Stomach smooth muscle (tissue), 2 donors: ENCODE results near the gene ZNF324.

Experiments
- H3K27ac ChIP-seq: one replicate; pipeline ENCODE4 v1.7.0; 2013; ENCODE audit warnings: mild to moderate bottlenecking, low read length, inconsistent platforms
- H3K27me3 ChIP-seq, 2 donors: one replicate each; pipeline ENCODE4 v1.7.0; 2013; ENCODE audit warnings: low read length in 2 of 2; ENCODE audit not compliant: insufficient read depth in 2 of 2, control insufficient read depth in 1 of 2
- H3K36me3 ChIP-seq, 2 donors: one replicate each; pipeline ENCODE4 v1.7.0; 2013; ENCODE audit warnings: low read length in 2 of 2; ENCODE audit not compliant: control insufficient read depth in 2 of 2, insufficient read depth in 2 of 2
- H3K4me1 ChIP-seq: one replicate; pipeline ENCODE4 v1.7.0; 2013; ENCODE audit warnings: low read length; ENCODE audit not compliant: control insufficient read depth, insufficient read depth
- H3K4me3 ChIP-seq, 2 donors: one replicate each; pipeline ENCODE4 v1.7.0; 2013; ENCODE audit warnings: low read length in 2 of 2
- H3K9ac ChIP-seq, 2 donors: one replicate each; pipeline ENCODE4 v1.7.0; 2013; ENCODE audit warnings: low read length in 2 of 2, mild to moderate bottlenecking in 1 of 2
- H3K9me3 ChIP-seq, 2 donors: one replicate each; pipeline ENCODE4 v1.7.0; 2013; ENCODE audit warnings: low read length in 2 of 2; ENCODE audit not compliant: control insufficient read depth in 2 of 2
- donor health status: healthy.
- donor health status: Pancreatic carcinoma.

Gene ZNF324

DNA sequence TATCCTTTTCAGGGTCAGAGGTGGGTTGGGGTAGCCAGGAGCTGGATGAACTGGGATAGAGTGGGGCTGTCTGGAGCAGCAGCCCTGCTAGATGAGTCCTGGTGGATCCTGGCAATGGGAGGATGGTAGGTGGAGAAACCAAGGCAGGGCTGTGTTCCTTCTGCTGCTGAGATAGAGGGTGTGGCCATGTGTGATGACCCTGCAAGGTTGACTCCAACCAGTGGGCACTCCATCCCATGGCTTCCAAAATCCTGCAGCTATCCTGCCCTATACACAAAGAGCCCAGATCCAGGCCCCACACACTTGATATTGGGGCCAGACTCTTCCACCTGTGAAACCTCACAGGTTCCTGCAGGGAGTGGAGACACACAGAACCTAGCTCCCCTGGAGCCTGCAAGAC, 6.9 kb downstream of the ZNF324 start:
- Histone ChIP-seq H3K36me3 (peaks cover 9 to 24% of the 10 kb centered on the region in 2 donors), H3K27me3 (no peaks in the 10 kb centered on the region), H3K4me1 (peaks cover 21% of the 10 kb centered on the region)

DNA sequence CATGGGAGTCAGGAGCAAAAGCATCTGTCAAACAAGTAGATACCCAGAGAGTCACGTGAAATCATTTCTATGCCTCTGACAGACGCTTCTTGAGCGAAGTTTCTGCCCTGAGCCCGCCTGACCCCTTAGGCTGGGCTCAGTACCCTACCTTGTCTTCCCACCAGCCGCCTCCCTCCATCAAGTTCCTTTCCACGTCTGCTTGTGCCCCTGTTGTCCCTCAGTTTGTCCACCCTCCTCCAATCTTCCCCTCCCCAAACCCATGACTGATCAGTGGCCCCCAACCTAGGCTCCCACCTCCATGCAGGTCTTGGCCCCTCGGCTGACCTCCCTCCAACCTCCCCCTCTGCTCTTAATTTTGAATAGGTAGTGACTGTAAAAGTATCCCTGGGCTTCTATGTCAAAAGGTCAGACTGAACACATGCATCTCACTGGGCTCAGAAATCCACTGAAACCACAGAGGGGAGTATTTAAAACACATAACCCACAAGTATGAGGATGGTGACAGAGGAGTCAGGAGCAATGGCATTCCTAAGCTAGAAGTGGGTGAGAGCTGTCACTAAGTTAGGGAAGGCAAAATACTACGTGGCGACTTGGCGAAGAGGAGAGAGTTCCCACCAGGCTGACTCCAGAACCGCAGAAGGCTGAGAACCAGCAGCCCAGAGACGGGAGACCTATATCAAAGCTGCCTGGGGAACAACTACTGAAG, 7.6 kb downstream of the ZNF324 start:
- H3K9ac ChIP-seq: no peak overlapping the region

More for the DNA sequence above, 6.9 kb downstream of the ZNF324 start:
- Histone ChIP-seq H3K9ac (no peak overlapping the region), H3K4me3 (no peak overlapping the region), H3K9me3 (no peaks in the 10 kb centered on the region), H3K27ac (no peak overlapping the region)

GRCh38 chr19:58474997-58475713, 8.3 kb downstream of the ZNF324 start:
- Histone ChIP-seq H3K9ac (peak overlapping the region; percentile 86 to 94), H3K27ac (peak overlapping the region; percentile 89), H3K4me3 (peak overlapping the region; percentile 61 to 86), H3K27me3 (no peaks in the 10 kb centered on the region), H3K9me3 (no peaks in the 10 kb centered on the region), H3K36me3 (peaks cover 3 to 24% of the 10 kb centered on the region in 2 donors), H3K4me1 (peaks cover 21% of the 10 kb centered on the region)

More for the DNA sequence above, 7.6 kb downstream of the ZNF324 start:
- Histone ChIP-seq H3K27me3 (no peaks in the 10 kb centered on the region), H3K4me1 (peaks cover 21% of the 10 kb centered on the region), H3K27ac (peak overlapping the region; percentile 18), H3K9me3 (no peaks in the 10 kb centered on the region), H3K4me3 (no peak overlapping the region), H3K36me3 (peaks cover 7 to 28% of the 10 kb centered on the region in 2 donors)

GRCh38 chr19:58475714-58476497, 9.0 kb downstream of the ZNF324 start, which contains the start of gene ZNF446:
Gene ZNF446, plus strand, starts transcription at chr19:58476352. Its CDS starts 867 bp downstream, at chr19:58477219.
- H3K4me3 ChIP-seq: peak within 1 kb of the TSS; percentile 61 to 86
- H3K9ac ChIP-seq: peak within 1 kb of the TSS; percentile 86 to 94
- H3K9me3 ChIP-seq: no peaks in the 10 kb centered on the region
- peak within 1 kb of the TSS; percentile 89 for H3K27ac ChIP-seq
- H3K36me3 ChIP-seq: peaks cover 8 to 20% of the 10 kb centered on the region in 2 donors
- H3K27me3 ChIP-seq: no peaks in the 10 kb centered on the region
- H3K4me1 ChIP-seq: peaks cover 21% of the 10 kb centered on the region

- H3K4me3 ChIP-seq: peak overlapping the region; percentile 61 to 86
- no peaks in the 10 kb centered on the region for H3K27me3 ChIP-seq
- peak overlapping the region; percentile 86 to 94 for H3K9ac ChIP-seq
- H3K9me3 ChIP-seq: no peaks in the 10 kb centered on the region
- H3K27ac ChIP-seq: peak overlapping the region; percentile 89
- H3K36me3 ChIP-seq: peaks cover 9 to 22% of the 10 kb centered on the region in 2 donors
- H3K4me1 ChIP-seq: peaks cover 21% of the 10 kb centered on the region
Observed at GRCh38 chr19:58476498-58477015, 9.7 kb downstream of the ZNF324 start.

DNA sequence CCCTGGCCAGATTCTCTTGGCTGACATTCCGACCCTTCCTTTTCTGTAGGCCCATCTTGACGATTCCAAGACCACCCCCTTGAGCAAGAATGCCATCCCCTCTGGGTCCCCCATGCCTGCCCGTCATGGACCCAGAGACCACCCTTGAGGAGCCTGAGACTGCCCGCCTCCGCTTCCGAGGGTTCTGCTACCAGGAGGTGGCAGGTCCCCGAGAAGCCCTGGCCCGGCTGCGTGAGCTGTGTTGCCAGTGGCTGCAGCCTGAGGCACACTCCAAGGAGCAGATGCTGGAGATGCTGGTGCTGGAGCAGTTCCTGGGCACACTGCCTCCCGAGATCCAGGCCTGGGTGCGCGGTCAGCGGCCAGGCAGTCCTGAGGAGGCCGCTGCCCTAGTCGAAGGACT, 10.2 kb downstream of the ZNF324 start:
- peak overlapping the region; percentile 86 to 94 for H3K9ac ChIP-seq
- no peaks in the 10 kb centered on the region for H3K27me3 ChIP-seq
- peak overlapping the region; percentile 89 for H3K27ac ChIP-seq
- peak overlapping the region; percentile 61 to 86 for H3K4me3 ChIP-seq
- H3K9me3 ChIP-seq: no peaks in the 10 kb centered on the region
- peaks cover 9 to 19% of the 10 kb centered on the region in 2 donors for H3K36me3 ChIP-seq
- H3K4me1 ChIP-seq: peaks cover 21% of the 10 kb centered on the region

DNA sequence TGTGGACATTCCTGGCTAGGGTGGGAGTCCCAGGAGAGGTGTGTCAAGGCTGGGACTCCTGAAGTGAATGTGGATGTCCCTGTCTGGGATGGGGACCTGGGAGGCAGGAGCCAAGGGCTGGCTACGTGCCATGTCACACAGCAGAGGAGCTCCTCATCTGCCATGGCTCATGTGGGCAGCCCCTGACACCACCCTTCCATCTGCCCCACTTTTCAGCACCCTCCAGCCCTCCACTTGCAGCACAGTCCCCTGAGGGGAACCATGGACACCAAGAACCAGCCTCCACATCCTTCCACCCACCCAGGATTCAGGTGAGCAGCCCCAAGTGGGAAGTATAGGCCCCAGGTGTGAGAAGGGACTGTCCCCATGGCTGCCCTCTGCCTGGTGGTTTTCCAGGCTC, 11.0 kb downstream of the ZNF324 start:
- peaks cover 21% of the 10 kb centered on the region for H3K4me1 ChIP-seq
- H3K9ac ChIP-seq: peak overlapping the region in 1 of 2 donors; percentile 2
- H3K9me3 ChIP-seq: no peaks in the 10 kb centered on the region
- no peak overlapping the region for H3K4me3 ChIP-seq
- H3K27ac ChIP-seq: no peak overlapping the region
- H3K36me3 ChIP-seq: peaks cover 9 to 12% of the 10 kb centered on the region in 2 donors
- no peaks in the 10 kb centered on the region for H3K27me3 ChIP-seq

DNA sequence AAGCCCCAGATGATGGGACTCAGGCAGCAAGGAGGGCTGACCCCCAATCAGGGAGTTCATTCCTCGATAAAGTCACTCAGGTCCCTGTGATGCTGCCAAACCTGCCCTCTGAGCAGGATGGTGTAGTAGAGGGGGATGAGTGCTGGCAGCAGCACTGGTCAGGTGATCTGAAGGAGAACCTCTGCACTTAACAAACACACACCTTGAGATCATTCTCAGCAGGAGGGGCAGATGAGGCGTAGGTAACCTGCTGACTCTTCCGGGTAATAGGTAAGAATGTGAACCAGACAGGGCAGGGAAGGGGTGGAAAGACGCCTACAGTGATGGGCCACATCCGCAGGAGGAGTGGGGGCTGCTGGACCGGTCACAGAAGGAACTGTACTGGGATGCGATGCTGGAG, 12.4 kb downstream of the ZNF324 start:
- Histone ChIP-seq H3K4me3 (no peak overlapping the region), H3K9ac (no peak overlapping the region), H3K27ac (no peak overlapping the region), H3K4me1 (peaks cover 21% of the 10 kb centered on the region), H3K9me3 (no peaks in the 10 kb centered on the region), H3K27me3 (no peaks in the 10 kb centered on the region), H3K36me3 (peaks cover 8 to 9% of the 10 kb centered on the region in 2 donors)

GRCh38 chr19:58479736-58480480, 13.0 kb downstream of the ZNF324 start:
- H3K27ac ChIP-seq: no peak overlapping the region

DNA sequence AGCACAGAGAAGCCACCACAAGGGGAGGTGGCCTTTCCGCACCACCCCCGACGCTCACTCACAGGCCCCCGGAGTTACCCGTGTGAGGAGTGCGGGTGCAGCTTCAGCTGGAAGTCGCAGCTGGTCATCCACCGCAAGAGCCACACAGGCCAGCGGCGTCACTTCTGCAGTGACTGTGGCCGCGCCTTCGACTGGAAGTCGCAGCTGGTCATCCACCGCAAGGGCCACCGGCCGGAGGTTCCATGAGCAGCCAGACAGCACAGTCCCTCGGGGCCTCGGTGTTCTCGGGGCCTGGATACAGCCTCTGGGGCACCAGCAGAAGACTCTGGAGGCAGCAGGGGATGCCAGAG, 13.6 kb downstream of the ZNF324 start:
- H3K4me3 ChIP-seq: no peak overlapping the region
- no peak overlapping the region for H3K9ac ChIP-seq
- peaks cover 14% of the 10 kb centered on the region for H3K4me1 ChIP-seq
- peaks cover 8 to 9% of the 10 kb centered on the region in 2 donors for H3K36me3 ChIP-seq
- H3K27ac ChIP-seq: no peak overlapping the region
- H3K27me3 ChIP-seq: no peaks in the 10 kb centered on the region
- H3K9me3 ChIP-seq: no peaks in the 10 kb centered on the region

More at GRCh38 chr19:58479736-58480480, 13.0 kb downstream of the ZNF324 start:
- Histone ChIP-seq H3K4me3 (no peak overlapping the region), H3K9ac (no peak overlapping the region), H3K36me3 (peaks cover 8 to 9% of the 10 kb centered on the region in 2 donors), H3K9me3 (no peaks in the 10 kb centered on the region), H3K4me1 (peaks cover 20% of the 10 kb centered on the region), H3K27me3 (no peaks in the 10 kb centered on the region)
